Hepatocyte (in vitro differentiated cells): ENCODE measurements around the gene UTP4. TPM values are rescaled to one million over a fixed set of nuclear protein-coding genes. Genes with fewer than 3 reads are reported as not detected.

ENCODE experiments used
- DNase-seq: peaks from one replicate; pipeline ENCODE4 v3.0.0-alpha.2; 2016; ENCODE audit warnings: low spot score
- H2AFZ ChIP-seq: fragments of 200-600 bp; sonication (generic); 2 replicates; pipeline ENCODE4 v1.6.0; 2016; ENCODE audit warnings: antibody characterized with exemption, mild to moderate bottlenecking
- H3K27ac ChIP-seq: fragments of 200-600 bp; sonication (generic); 2 replicates; pipeline ENCODE4 v1.5.1; 2016; ENCODE audit warnings: mild to moderate bottlenecking
- H3K27me3 ChIP-seq: fragments of 200-600 bp; sonication (generic); 2 replicates; pipeline ENCODE4 v1.6.1; 2016
- H3K36me3 ChIP-seq: fragments of 200-600 bp; sonication (generic); replicated peaks from 2 replicates; pipeline ENCODE4 v1.5.1; 2016; ENCODE audit warnings: low read depth; ENCODE audit not compliant: insufficient read depth
- H3K4me1 ChIP-seq: fragments of 200-600 bp; sonication (generic); 2 replicates; pipeline ENCODE4 v1.5.1; 2016; ENCODE audit warnings: mild to moderate bottlenecking, moderate library complexity; ENCODE audit not compliant: insufficient read depth
- H3K4me2 ChIP-seq: fragments of 200-600 bp; sonication (generic); 2 replicates; pipeline ENCODE4 v1.6.0; 2016
- H3K4me3 ChIP-seq: fragments of 200-600 bp; sonication (generic); 2 replicates; pipeline ENCODE4 v1.5.1; 2016; ENCODE audit warnings: mild to moderate bottlenecking
- H3K79me2 ChIP-seq: fragments of 200-600 bp; sonication (generic); 2 replicates; pipeline ENCODE4 v1.6.0; 2017; ENCODE audit warnings: mild to moderate bottlenecking
- H3K9me2 ChIP-seq: fragments of 200-600 bp; sonication (generic); replicated peaks from 2 replicates; pipeline ENCODE4 v1.6.0; 2017; ENCODE audit warnings: mild to moderate bottlenecking; ENCODE audit not compliant: insufficient read depth
- H3K9me3 ChIP-seq: fragments of 200-600 bp; sonication (generic); 2 replicates; pipeline ENCODE4 v1.5.1; 2016; ENCODE audit warnings: low read depth, mild to moderate bottlenecking
- H4K20me1 ChIP-seq: fragments of 200-600 bp; sonication (generic); 2 replicates; pipeline ENCODE4 v1.6.0; 2016; ENCODE audit warnings: mild to moderate bottlenecking; ENCODE audit not compliant: insufficient read depth, poor library complexity, severe bottlenecking
- CTCF ChIP-seq: fragments of 200-600 bp; sonication (generic); IDR thresholded peaks from 2 replicates; pipeline ENCODE4 v1.5.1; 2016; ENCODE audit warnings: antibody characterized with exemption, mild to moderate bottlenecking; ENCODE audit not compliant: poor library complexity
- EZH2 ChIP-seq: fragments of 200-600 bp; sonication (generic); IDR thresholded peaks from 2 replicates; pipeline ENCODE4 v1.6.1; 2016; ENCODE audit warnings: antibody characterized with exemption, mild to moderate bottlenecking, borderline replicate concordance
- EZH2phosphoT487 ChIP-seq: fragments of 200-600 bp; sonication (generic); IDR thresholded peaks from one replicate; pipeline ENCODE4 v1.6.1; 2018; ENCODE audit warnings: antibody characterized with exemption, mild to moderate bottlenecking, low read depth, moderate library complexity; ENCODE audit not compliant: unreplicated experiment, severe bottlenecking
- WGBS: methylation state at CpG from one replicate; pipeline ENCODE4 v1.1.6; 2016; ENCODE audit warnings: low lambda C conversion rate; ENCODE audit errors: missing lambda C conversion rate; 5-methylcytosine and 5-hydroxymethylcytosine counted together
- polyA plus RNA-seq: library from polyadenylated mRNA; unstranded; fragments of >200 nt; fragmentation: Nextera tagmentation; extraction: Ambion mirVana; gene quantifications from 2 replicates; pipeline ENCODE4 v1.2.1, GENCODE V29; 2016
- total RNA-seq: library from RNA; depleted of rRNA; stranded (reverse); fragments of >200 nt; gene quantifications from 2 replicates; pipeline ENCODE4 v1.2.3, GENCODE V29; 2014

UTP4 gene
- total and polyA plus RNA-seq, 2 experiments from 2014 or later: 12.7 to 41.4 TPM

GRCh38 chr16:69201787-69202186 lies 69.3 kb downstream of the UTP4 start:
- Histone ChIP-seq H3K4me2 (no peak overlapping the region), H3K79me2 (peaks cover 81% of the 10 kb centered on the region)

GRCh38 chr16:69204172-69204571 lies 71.7 kb downstream of the UTP4 start:
- no peak overlapping the region for H3K4me3 ChIP-seq
- no peak overlapping the region for H3K4me2 ChIP-seq
- H3K9me3 ChIP-seq: no peaks in the 10 kb centered on the region
- H4K20me1 ChIP-seq: no peaks in the 10 kb centered on the region
- TF ChIP-seq EZH2phosphoT487: no peak
- no peak for TF ChIP-seq EZH2
- no peak for TF ChIP-seq CTCF
- no peak overlapping the region for H3K27ac ChIP-seq
- H3K36me3 ChIP-seq: no peaks in the 10 kb centered on the region
- H3K9me2 ChIP-seq: no peaks in the 10 kb centered on the region
- H3K79me2 ChIP-seq: peaks cover 78% of the 10 kb centered on the region
- DNase-seq: no peak
- no peak overlapping the region for H2AFZ ChIP-seq
- no peaks in the 10 kb centered on the region for H3K27me3 ChIP-seq
- H3K4me1 ChIP-seq: peaks cover 17% of the 10 kb centered on the region

More at GRCh38 chr16:69201787-69202186, 69.3 kb downstream of the UTP4 start:
- Histone ChIP-seq H3K9me3 (no peaks in the 10 kb centered on the region), H3K9me2 (no peaks in the 10 kb centered on the region), H2AFZ (no peak overlapping the region), H3K4me1 (peaks cover 17% of the 10 kb centered on the region), H3K4me3 (no peak overlapping the region), H3K27me3 (no peaks in the 10 kb centered on the region), H4K20me1 (no peaks in the 10 kb centered on the region), H3K27ac (peak overlapping the region; percentile 33), H3K36me3 (no peaks in the 10 kb centered on the region)
- DNase-seq: peak; percentile 30
- TF ChIP-seq CTCF: no peak
- no peak for TF ChIP-seq EZH2
- no peak for TF ChIP-seq EZH2phosphoT487
- 30% methylated on average over 2 of the region's 2 CpGs for WGBS

- no peak overlapping the region for H3K27ac ChIP-seq
- no peak for DNase-seq
- peaks cover 84% of the 10 kb centered on the region for H3K79me2 ChIP-seq
- no peaks in the 10 kb centered on the region for H3K9me2 ChIP-seq
- H3K27me3 ChIP-seq: no peaks in the 10 kb centered on the region
- H3K4me1 ChIP-seq: no peaks in the 10 kb centered on the region
- no peak overlapping the region for H3K4me2 ChIP-seq
- H4K20me1 ChIP-seq: no peaks in the 10 kb centered on the region
- 97% methylated on average over 4 of the region's 4 CpGs for WGBS
- no peak overlapping the region for H2AFZ ChIP-seq
- TF ChIP-seq EZH2 (no peak), EZH2phosphoT487 (no peak), CTCF (no peak)
- no peaks in the 10 kb centered on the region for H3K36me3 ChIP-seq
- no peak overlapping the region for H3K4me3 ChIP-seq
- H3K9me3 ChIP-seq: no peaks in the 10 kb centered on the region
These were observed 77.3 kb downstream of the UTP4 start for GRCh38 chr16:69209735-69210134.

GRCh38 chr16:69217433-69217832 lies 85.0 kb downstream of the UTP4 start:
- Histone ChIP-seq H3K9me2 (no peaks in the 10 kb centered on the region), H2AFZ (no peak overlapping the region), H3K9me3 (no peaks in the 10 kb centered on the region), H3K36me3 (no peaks in the 10 kb centered on the region), H3K4me1 (peaks cover 23% of the 10 kb centered on the region), H3K4me3 (no peak overlapping the region), H3K27ac (peak overlapping the region; percentile 50), H3K4me2 (peak overlapping the region; percentile 60), H4K20me1 (no peaks in the 10 kb centered on the region), H3K79me2 (peaks cover 78% of the 10 kb centered on the region), H3K27me3 (no peaks in the 10 kb centered on the region)
- TF ChIP-seq EZH2 (no peak), CTCF (no peak), EZH2phosphoT487 (no peak)
- peak; percentile 40 for DNase-seq
- 49% methylated on average over 1 of the region's 1 CpG for WGBS
